Measurements from ENCODE around the gene WNT3.
"Not testable (repeated sequence)": the region's sequence is repeated elsewhere in the genome, so short reads cannot be mapped to it uniquely, and the experiment has no call there.

The WNT3 gene

GRCh38 chr17:46811978-46812583 lies 6.4 kb downstream of the WNT3 start:
- no peak for DNase-seq

GRCh38 chr17:46810837-46811236 lies 7.7 kb downstream of the WNT3 start:
- no peak for DNase-seq

- no peak for DNase-seq
Measured at GRCh38 chr17:46809110-46809571, 9.4 kb downstream of the WNT3 start.

- no peak for DNase-seq
Measured at GRCh38 chr17:46805771-46806170, 12.7 kb downstream of the WNT3 start.

- DNase-seq, result no peak
Measured at GRCh38 chr17:46803544-46803943, 14.9 kb downstream of the WNT3 start.

- no peak for DNase-seq
Measured at GRCh38 chr17:46802800-46803199, 15.7 kb downstream of the WNT3 start.

GRCh38 chr17:46800573-46800972 lies 17.9 kb downstream of the WNT3 start:
- no peak for DNase-seq

GRCh38 chr17:46796956-46797530 lies 21.4 kb downstream of the WNT3 start:
- no peak for DNase-seq

- DNase-seq, result no peak
Measured at GRCh38 chr17:46796524-46796923, 22.0 kb downstream of the WNT3 start.

GRCh38 chr17:46796084-46796483 lies 22.4 kb downstream of the WNT3 start:
- no peak for DNase-seq

- no peak for DNase-seq
Measured at GRCh38 chr17:46795379-46795952, 23.0 kb downstream of the WNT3 start.

- no peak for DNase-seq
Measured at GRCh38 chr17:46794318-46794717, 24.2 kb downstream of the WNT3 start.

- DNase-seq, result no peak
Measured at GRCh38 chr17:46793541-46793940, 25.0 kb downstream of the WNT3 start.

GRCh38 chr17:46793023-46793422 lies 25.5 kb downstream of the WNT3 start:
- not testable (repeated sequence) for DNase-seq

GRCh38 chr17:46792071-46792470 lies 26.4 kb downstream of the WNT3 start:
- DNase-seq, result no peak

- no peak for DNase-seq
Measured at GRCh38 chr17:46791531-46791930, 27.0 kb downstream of the WNT3 start.

- no peak for DNase-seq
Measured at GRCh38 chr17:46790216-46790615, 28.3 kb downstream of the WNT3 start.

GRCh38 chr17:46789610-46790009 lies 28.9 kb downstream of the WNT3 start:
- DNase-seq, result no peak

- no peak for DNase-seq
Measured at GRCh38 chr17:46788796-46789195, 29.7 kb downstream of the WNT3 start.

GRCh38 chr17:46788300-46788699 lies 30.2 kb downstream of the WNT3 start:
- no peak for DNase-seq

GRCh38 chr17:46787478-46787877 lies 31.0 kb downstream of the WNT3 start:
- no peak for DNase-seq

GRCh38 chr17:46785696-46786095 lies 32.8 kb downstream of the WNT3 start:
- DNase-seq, result no peak

- no peak for DNase-seq
Measured at GRCh38 chr17:46783031-46783593, 35.4 kb downstream of the WNT3 start.

GRCh38 chr17:46782250-46782953 lies 36.1 kb downstream of the WNT3 start:
- DNase-seq, result no peak

All from activated naive CD4-positive, alpha-beta T cell treated with Interleukin-2 at 50 U/mL for 16 hours (primary cell).